Lower leg skin (tissue), 4 donors: Measurements from ENCODE around the gene MYOT. TPM values are rescaled to one million over a fixed set of nuclear protein-coding genes. Genes with fewer than 3 reads are reported as not detected.
"Not testable (repeated sequence)": the region's sequence is repeated elsewhere in the genome, so short reads cannot be mapped to it uniquely, and the experiment has no call there.

ENCODE experiments used
- DNase-seq, 2 donors: peaks; one replicate each; pipeline ENCODE4 v3.0.0-alpha.2; 2019; ENCODE audit warnings: low spot score in 2 of 2
- H3K4me3 ChIP-seq: fragments of 200-600 bp; sonication (generic); 2 replicates; pipeline ENCODE4 v1.5.1; 2017; ENCODE audit warnings: mild to moderate bottlenecking, low read depth; ENCODE audit not compliant: poor library complexity, severe bottlenecking
- CTCF ChIP-seq, 3 donors: fragments of 450-650 bp; IDR thresholded peaks; one replicate each; pipeline ENCODE4 v1.5.1; 2016; ENCODE audit warnings: antibody characterized with exemption in 3 of 3, mild to moderate bottlenecking in 3 of 3, moderate library complexity in 2 of 3
- POLR2A ChIP-seq, 2 donors: fragments of 450-650 bp; IDR thresholded peaks; one replicate each; pipeline ENCODE4 v1.6.1; 2016 to 2017; ENCODE audit warnings: antibody characterized with exemption in 2 of 2, mild to moderate bottlenecking in 1 of 2, moderate library complexity in 1 of 2
- WGBS, 2 donors: methylation state at CpG; one replicate each; pipeline ENCODE4 v1.1.5; 2018; 5-methylcytosine and 5-hydroxymethylcytosine counted together
- intact Hi-C: fragments of 100-400 bp; cut with DNase I; formaldehyde crosslinking; loops from one replicate; pipeline ENCODE4 v1.15.0; 2023; ENCODE audit warnings: low total_unique reads
- total RNA-seq, 4 donors: library from RNA; depleted of rRNA; stranded (reverse); fragments of >200 nt; gene quantifications; one replicate each; pipeline ENCODE4 v1.1.0, GENCODE V29; 2016

Gene MYOT
- total RNA-seq, 4 donors from 2014 or later: 0.08 to 3.2 (median 1.2) TPM

GRCh38 chr5:137843676-137844299, 23.9 kb upstream of the MYOT start:
- H3K4me3 ChIP-seq: no peak overlapping the region
- no peak for DNase-seq
- TF ChIP-seq POLR2A (IDR thresholded peaks at IDR 0.05) (no peak), CTCF (IDR thresholded peaks at IDR 0.05) (no peak)
- intact Hi-C loops: no loop called here
- WGBS, 2 donors: 66 to 74% methylated on average over 4 of the region's 4 CpGs

GRCh38 chr5:137845472-137845871, 22.2 kb upstream of the MYOT start:
- H3K4me3 ChIP-seq: no peak overlapping the region
- intact Hi-C loops: no loop called here
- TF ChIP-seq POLR2A (IDR thresholded peaks at IDR 0.05) (no peak), CTCF (IDR thresholded peaks at IDR 0.05) (no peak)
- no peak for DNase-seq

DNA sequence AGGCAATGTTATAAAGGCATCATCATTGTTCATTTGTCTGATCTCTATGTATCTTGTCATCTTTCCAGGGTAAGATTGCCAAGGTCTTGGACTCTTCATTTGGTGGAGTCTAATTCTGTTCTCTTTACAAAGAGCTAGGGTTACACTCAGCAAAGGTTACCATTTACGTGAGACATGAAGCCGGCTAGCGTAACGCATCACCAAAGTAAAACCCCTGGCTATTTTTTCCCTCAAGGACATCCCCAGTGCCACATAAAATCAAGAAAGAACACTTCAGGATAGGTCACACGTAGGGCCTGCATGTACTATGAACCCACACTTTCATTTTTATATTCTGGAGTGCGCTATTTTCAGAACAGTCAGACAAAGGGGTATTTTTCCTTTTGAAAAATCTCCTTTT, 20.0 kb upstream of the MYOT start:
- TF ChIP-seq POLR2A (IDR thresholded peaks at IDR 0.05) (no peak), CTCF (IDR thresholded peaks at IDR 0.05) (no peak)
- no peak for DNase-seq
- H3K4me3 ChIP-seq: no peak overlapping the region
- 93 to 95% methylated on average over 6 of the region's 6 CpGs for WGBS, 2 donors
- intact Hi-C loops: no loop called here

GRCh38 chr5:137853165-137853564, 14.5 kb upstream of the MYOT start:
- H3K4me3 ChIP-seq, intact Hi-C loops, DNase-seq: not testable (repeated sequence)

GRCh38 chr5:137856201-137856600, 11.5 kb upstream of the MYOT start:
- TF ChIP-seq POLR2A (IDR thresholded peaks at IDR 0.05) (no peak), CTCF (IDR thresholded peaks at IDR 0.05) (no peak)
- no peak overlapping the region for H3K4me3 ChIP-seq
- intact Hi-C loops: no loop called here
- no peak for DNase-seq
- 77 to 87% methylated on average over 3 of the region's 3 CpGs for WGBS, 2 donors

- WGBS, 2 donors: 81 to 82% methylated on average over 5 of the region's 5 CpGs
- intact Hi-C loops: no loop called here
- TF ChIP-seq CTCF (IDR thresholded peaks at IDR 0.05): no peak
- no peak overlapping the region for H3K4me3 ChIP-seq
- DNase-seq: no peak
Measured at GRCh38 chr5:137856916-137857862, 10.5 kb upstream of the MYOT start.
